HepG2 (cell line): ENCODE measurements around the gene PMM2. TPM values are rescaled to one million over a fixed set of nuclear protein-coding genes. Genes with fewer than 3 reads are reported as not detected.

Experiments used
- CHD2 ChIP-seq: IDR thresholded peaks from 2 replicates; pipeline ENCODE4 v1.6.1; 2011; ENCODE audit warnings: low read depth, low read length, improper control_type of control experiment
- GABPB1 ChIP-seq: IDR thresholded peaks from 2 replicates; pipeline ENCODE4 v1.6.1; 2016; ENCODE audit warnings: mild to moderate bottlenecking, missing genetic modification reagents, moderate library complexity, missing compliant biosample characterization
- POLR2A ChIP-seq, 2 experiments: IDR thresholded peaks; 2 replicates each; pipeline ENCODE4 v1.6.1; 2011; ENCODE audit warnings: low read depth in 2 of 2, low read length in 2 of 2, mild to moderate bottlenecking in 1 of 2, moderate library complexity in 1 of 2; ENCODE audit not compliant: insufficient read depth in 1 of 2
- SP4 ChIP-seq: sonication (generic); formaldehyde crosslinking; IDR thresholded peaks from 2 replicates; pipeline ENCODE4 v1.8.1; 2023; ENCODE audit warnings: mild to moderate bottlenecking, missing genetic modification reagents
- ZNF317 ChIP-seq: sonication (generic); formaldehyde crosslinking; IDR thresholded peaks from 2 replicates; pipeline ENCODE4 v1.5.0; 2020; ENCODE audit warnings: mild to moderate bottlenecking, missing genetic modification reagents
- ZNF329 ChIP-seq: sonication (generic); formaldehyde crosslinking; IDR thresholded peaks from 2 replicates; pipeline ENCODE4 v1.9.0; 2021; ENCODE audit warnings: low read depth, mild to moderate bottlenecking, missing genetic modification reagents
- ZNF724P ChIP-seq: sonication (generic); formaldehyde crosslinking; IDR thresholded peaks from 2 replicates; pipeline ENCODE4 v1.8.0; 2022; ENCODE audit warnings: missing genetic modification reagents, borderline replicate concordance
- ZNF776 ChIP-seq: sonication (generic); formaldehyde crosslinking; IDR thresholded peaks from 2 replicates; pipeline ENCODE4 v1.4.0; 2020; ENCODE audit warnings: mild to moderate bottlenecking, missing genetic modification reagents
- polyA plus RNA-seq, 8 experiments: library from polyadenylated mRNA; depleted of rRNA in 3 of 8; stranded (reverse) in 7 of 8; unstranded in 1 of 8; fragments of >200 nt; fragmentation: Illumina TruSeq in 4 of 8; extraction: Trizol in 4 of 8; gene quantifications; 2 replicates each; pipeline versions ENCODE4 v1.2.1 to v1.2.3, GENCODE V29; 2011 to 2016; ENCODE audit warnings: low read depth in 4 of 8, missing spikeins in 1 of 8, mixed read lengths in 1 of 8; ENCODE audit not compliant: insufficient read depth in 1 of 8
- total RNA-seq, 5 experiments: library from RNA; depleted of rRNA; stranded (reverse); fragments of >200 nt; fragmentation: Illumina TruSeq; extraction: Trizol; gene quantifications; 2 replicates each; pipeline ENCODE4 v1.2.3, GENCODE V29; 2016; ENCODE audit warnings: low read depth in 1 of 5
- TF ChIP-seq, protein P1 (sequence below): sonication (generic); formaldehyde crosslinking; IDR thresholded peaks from 2 replicates; pipeline ENCODE4 v1.4.0; 2020; ENCODE audit warnings: mild to moderate bottlenecking, missing genetic modification reagents
- TF ChIP-seq, protein P2 (sequence below): sonication (generic); formaldehyde crosslinking; IDR thresholded peaks from 2 replicates; pipeline ENCODE4 v1.4.0; 2020; ENCODE audit warnings: missing genetic modification reagents
- TF ChIP-seq, protein P3 (sequence below): sonication (generic); formaldehyde crosslinking; IDR thresholded peaks from 2 replicates; pipeline ENCODE4 v1.5.1; 2020; ENCODE audit warnings: missing genetic modification reagents, mild to moderate bottlenecking, borderline replicate concordance
- TF ChIP-seq, protein P4 (sequence below): sonication (generic); formaldehyde crosslinking; IDR thresholded peaks from 2 replicates; pipeline ENCODE4 v1.8.1; 2023; ENCODE audit warnings: mild to moderate bottlenecking, moderate library complexity, missing genetic modification reagents
- TF ChIP-seq, protein P5 (sequence below): sonication (generic); formaldehyde crosslinking; IDR thresholded peaks from 2 replicates; pipeline ENCODE4 v1.5.1; 2020; ENCODE audit warnings: mild to moderate bottlenecking, missing genetic modification reagents, borderline replicate concordance

Gene PMM2
- total and polyA plus RNA-seq, 2 of the 13 experiments (the other 11 are each of a cell fraction or from before 2014, with no cell fraction given): 52.2 to 93.7 TPM

DNA sequence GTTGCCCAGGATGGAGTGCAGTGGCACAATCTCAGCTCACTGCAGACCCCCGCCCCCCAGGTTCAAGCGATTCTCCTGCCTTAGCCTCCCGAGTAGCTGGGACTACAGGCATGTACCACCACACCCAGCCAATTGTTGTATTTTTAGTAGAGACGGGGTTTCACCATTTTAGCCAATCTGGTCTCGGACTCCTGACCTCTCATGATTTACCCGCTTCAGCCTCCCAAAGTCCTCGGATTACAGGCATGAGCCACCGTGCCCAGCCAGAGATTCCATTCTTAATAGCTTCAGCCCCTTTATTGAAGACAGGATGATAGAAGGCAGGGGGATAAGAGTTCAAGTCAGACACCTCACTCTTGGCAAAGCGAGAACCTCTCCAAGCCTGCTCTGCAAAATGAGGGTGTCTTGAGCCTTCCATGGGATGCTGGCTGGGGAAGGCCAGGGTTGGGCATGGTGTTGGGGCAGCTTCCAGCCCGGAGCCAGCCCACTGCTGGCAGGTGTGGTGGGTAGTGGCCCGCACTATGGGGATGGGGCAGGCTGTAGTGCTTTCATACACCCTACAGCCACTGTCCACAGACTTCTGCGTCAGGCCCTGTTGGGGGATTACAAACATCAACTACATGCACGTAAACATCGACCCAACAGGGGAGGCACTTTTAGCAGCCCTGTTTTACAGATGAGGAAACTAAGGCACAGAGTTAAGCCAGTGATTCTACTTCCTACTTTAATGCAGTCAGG lies 67.7 kb downstream of the PMM2 start (continued):
- TF ChIP-seq, protein P1, sequence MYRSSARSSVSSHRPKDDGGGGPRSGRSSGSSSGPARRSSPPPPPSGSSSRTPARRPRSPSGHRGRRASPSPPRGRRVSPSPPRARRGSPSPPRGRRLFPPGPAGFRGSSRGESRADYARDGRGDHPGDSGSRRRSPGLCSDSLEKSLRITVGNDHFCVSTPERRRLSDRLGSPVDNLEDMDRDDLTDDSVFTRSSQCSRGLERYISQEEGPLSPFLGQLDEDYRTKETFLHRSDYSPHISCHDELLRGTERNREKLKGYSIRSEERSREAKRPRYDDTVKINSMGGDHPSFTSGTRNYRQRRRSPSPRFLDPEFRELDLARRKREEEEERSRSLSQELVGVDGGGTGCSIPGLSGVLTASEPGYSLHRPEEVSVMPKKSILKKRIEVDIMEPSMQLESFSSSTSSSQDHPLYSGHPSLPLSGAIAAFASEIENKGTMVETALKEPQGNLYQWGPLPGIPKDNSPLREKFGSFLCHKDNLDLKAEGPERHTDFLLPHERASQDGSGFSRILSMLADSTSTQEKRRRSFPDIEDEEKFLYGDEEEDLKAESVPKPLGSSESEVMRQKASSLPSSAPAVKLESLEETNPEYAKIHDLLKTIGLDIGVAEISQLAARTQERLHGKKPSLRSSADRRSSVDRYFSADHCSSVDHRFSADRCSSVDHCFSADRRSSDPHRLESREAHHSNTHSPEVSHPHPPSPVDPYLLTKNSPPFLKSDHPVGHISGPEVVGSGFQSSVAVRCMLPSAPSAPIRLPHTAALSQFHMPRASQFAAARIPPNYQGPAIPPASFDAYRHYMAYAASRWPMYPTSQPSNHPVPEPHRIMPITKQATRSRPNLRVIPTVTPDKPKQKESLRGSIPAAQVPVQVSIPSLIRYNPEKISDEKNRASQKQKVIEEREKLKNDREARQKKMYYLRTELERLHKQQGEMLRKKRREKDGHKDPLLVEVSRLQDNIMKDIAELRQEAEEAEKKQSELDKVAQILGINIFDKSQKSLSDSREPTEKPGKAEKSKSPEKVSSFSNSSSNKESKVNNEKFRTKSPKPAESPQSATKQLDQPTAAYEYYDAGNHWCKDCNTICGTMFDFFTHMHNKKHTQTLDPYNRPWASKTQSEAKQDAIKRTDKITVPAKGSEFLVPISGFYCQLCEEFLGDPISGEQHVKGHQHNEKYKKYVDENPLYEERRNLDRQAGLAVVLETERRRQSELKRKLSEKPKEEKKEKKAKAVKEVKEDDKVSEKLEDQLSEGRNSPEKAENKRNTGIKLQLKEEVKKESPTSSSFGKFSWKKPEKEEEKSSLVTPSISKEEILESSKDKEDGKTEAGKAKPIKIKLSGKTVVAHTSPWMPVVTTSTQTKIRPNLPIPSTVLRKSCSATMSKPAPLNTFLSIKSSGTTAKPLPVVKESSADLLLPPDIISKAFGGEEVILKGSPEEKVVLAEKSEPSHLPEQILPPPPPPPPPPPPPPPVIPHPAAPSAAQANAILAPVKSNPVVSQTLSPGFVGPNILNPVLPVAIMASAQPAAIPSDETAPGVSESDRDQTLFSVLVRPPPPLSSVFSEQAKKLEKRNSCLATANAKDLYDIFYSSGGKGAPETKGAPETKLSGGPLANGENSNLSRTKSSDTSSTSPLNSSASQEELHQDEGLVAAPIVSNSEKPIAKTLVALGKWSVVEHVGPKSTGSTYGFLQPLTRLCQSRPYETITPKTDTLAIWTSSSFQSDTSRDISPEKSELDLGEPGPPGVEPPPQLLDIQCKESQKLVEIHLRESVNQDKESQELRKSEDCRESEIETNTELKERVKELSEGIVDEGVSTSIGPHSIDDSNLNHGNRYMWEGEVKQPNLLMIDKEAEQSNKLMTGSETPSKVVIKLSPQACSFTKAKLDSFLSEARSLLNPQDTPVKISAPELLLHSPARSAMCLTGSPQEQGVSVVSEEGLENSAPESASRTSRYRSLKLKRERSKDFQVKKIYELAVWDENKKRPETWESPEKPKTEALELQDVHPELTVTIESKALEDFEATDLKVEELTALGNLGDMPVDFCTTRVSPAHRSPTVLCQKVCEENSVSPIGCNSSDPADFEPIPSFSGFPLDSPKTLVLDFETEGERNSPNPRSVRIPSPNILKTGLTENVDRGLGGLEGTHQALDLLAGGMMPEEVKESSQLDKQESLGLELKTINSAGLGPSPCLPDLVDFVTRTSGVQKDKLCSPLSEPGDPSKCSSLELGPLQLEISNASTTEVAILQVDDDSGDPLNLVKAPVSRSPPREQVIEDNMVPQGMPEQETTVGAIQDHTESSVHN (CRISPR knock-in tag): 0 out of 2 replicates have a peak, but pooled peaks have one; percentile 32
- TF ChIP-seq, protein P2, sequence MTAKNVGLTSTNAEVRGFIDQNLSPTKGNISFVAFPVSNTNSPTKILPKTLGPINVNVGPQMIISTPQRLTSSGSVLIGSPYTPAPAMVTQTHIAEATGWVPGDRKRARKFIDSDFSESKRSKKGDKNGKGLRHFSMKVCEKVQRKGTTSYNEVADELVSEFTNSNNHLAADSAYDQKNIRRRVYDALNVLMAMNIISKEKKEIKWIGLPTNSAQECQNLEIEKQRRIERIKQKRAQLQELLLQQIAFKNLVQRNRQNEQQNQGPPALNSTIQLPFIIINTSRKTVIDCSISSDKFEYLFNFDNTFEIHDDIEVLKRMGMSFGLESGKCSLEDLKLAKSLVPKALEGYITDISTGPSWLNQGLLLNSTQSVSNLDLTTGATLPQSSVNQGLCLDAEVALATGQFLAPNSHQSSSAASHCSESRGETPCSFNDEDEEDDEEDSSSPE: no peak
- TF ChIP-seq GABPB1 (no peak), ZNF329 (CRISPR knock-in tag) (0 out of 2 replicates have a peak, but pooled peaks have one; percentile 8), CHD2 (no peak), SP4 (CRISPR knock-in tag) (0 out of 2 replicates have a peak, but pooled peaks have one; percentile 18), ZNF724P (CRISPR knock-in tag) (0 out of 2 replicates have a peak, but pooled peaks have one; percentile 12), ZNF776 (CRISPR knock-in tag) (peak; percentile 52; the same call in 1 of the 2 replicates), ZNF317 (CRISPR knock-in tag) (no peak), POLR2A (IDR thresholded peaks at IDR 0.05; ENCODE audit: insufficient read depth in 1 of 2, low read depth in 2 of 2, low read length in 2 of 2) (0 out of 4 replicates have a peak, but pooled peaks of 1 of the 2 experiments have one; percentile 13)
- TF ChIP-seq, protein P3, sequence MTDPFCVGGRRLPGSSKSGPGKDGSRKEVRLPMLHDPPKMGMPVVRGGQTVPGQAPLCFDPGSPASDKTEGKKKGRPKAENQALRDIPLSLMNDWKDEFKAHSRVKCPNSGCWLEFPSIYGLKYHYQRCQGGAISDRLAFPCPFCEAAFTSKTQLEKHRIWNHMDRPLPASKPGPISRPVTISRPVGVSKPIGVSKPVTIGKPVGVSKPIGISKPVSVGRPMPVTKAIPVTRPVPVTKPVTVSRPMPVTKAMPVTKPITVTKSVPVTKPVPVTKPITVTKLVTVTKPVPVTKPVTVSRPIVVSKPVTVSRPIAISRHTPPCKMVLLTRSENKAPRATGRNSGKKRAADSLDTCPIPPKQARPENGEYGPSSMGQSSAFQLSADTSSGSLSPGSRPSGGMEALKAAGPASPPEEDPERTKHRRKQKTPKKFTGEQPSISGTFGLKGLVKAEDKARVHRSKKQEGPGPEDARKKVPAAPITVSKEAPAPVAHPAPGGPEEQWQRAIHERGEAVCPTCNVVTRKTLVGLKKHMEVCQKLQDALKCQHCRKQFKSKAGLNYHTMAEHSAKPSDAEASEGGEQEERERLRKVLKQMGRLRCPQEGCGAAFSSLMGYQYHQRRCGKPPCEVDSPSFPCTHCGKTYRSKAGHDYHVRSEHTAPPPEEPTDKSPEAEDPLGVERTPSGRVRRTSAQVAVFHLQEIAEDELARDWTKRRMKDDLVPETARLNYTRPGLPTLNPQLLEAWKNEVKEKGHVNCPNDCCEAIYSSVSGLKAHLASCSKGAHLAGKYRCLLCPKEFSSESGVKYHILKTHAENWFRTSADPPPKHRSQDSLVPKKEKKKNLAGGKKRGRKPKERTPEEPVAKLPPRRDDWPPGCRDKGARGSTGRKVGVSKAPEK (CRISPR knock-in tag): no peak
- TF ChIP-seq, protein P4, sequence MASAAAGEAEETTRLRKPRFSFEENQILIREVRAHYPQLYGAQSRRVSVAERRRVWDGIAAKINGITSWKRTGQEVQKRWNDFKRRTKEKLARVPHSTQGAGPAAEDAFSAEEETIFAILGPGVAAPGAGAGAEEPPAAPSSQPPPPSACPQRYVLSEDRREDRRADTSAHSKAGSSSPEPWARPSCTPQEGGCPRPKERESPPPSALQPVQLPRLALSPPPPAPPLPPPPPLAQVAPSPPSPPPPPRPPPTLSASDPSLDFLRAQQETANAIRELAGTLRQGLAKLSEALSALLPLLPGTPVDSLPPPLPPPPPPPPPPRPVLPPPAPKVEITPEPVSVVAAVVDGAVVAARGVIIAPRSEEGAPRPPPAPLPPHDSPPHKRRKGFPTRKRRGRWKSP (CRISPR knock-in tag): 0 out of 2 replicates have a peak, but pooled peaks have one; percentile 10
- TF ChIP-seq, protein P5, sequence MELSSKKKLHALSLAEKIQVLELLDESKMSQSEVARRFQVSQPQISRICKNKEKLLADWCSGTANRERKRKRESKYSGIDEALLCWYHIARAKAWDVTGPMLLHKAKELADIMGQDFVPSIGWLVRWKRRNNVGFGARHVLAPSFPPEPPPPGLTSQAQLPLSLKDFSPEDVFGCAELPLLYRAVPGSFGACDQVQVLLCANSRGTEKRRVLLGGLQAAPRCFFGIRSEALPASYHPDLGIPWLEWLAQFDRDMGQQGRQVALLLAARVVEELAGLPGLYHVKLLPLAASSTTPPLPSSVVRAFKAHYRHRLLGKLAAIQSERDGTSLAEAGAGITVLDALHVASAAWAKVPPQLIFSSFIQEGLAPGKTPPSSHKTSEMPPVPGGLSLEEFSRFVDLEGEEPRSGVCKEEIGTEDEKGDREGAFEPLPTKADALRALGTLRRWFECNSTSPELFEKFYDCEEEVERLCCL (CRISPR knock-in tag): no peak
